ENCODE measurements around the gene KIAA1671.

- TF ChIP-seq CTCF (IDR thresholded peaks at IDR 0.05; ENCODE audit: low read depth, low read length, missing input control) (no peak), FOXA1 (IDR thresholded peaks at IDR 0.05) (no peak), GABPA (IDR thresholded peaks at IDR 0.05 in 1 of 2, conservative IDR thresholded peaks at IDR 0.05 in 1 of 2) (no peak), ZBTB33 (IDR thresholded peaks at IDR 0.05) (no peak), YY1 (IDR thresholded peaks at IDR 0.05) (no peak), EGR1 (IDR thresholded peaks at IDR 0.05; ENCODE audit: low read depth in 2 of 2) (no peak), REST (IDR thresholded peaks at IDR 0.05) (no peak), NR2F2 (IDR thresholded peaks at IDR 0.05) (no peak), RXRA (IDR thresholded peaks at IDR 0.05) (no peak), RAD21 (IDR thresholded peaks at IDR 0.05) (no peak)
Observed at GRCh38 chr22:25187469-25187868, 235.0 kb downstream of the KIAA1671 start.

Measured in liver (tissue), 3 donors.